GOT3 (cell line): ENCODE measurements around the gene AKR1D1.
"Not testable (repeated sequence)": the region's sequence is repeated elsewhere in the genome, so short reads cannot be mapped to it uniquely, and the experiment has no call there.

Source experiments
- DNase-seq: peaks from one replicate; lab custom pipeline; 2025; ENCODE audit warnings: mixed read lengths; lab: John Stamatoyannopoulos, UW

The AKR1D1 gene

GRCh38 chr7:138122162-138122561, 45.9 kb downstream of the AKR1D1 start:
- DNase-seq, result no peak

GRCh38 chr7:138125119-138125518, 48.9 kb downstream of the AKR1D1 start:
- DNase-seq, result no peak

- no peak for DNase-seq
These were observed 49.4 kb downstream of the AKR1D1 start for GRCh38 chr7:138125598-138126111.

- no peak for DNase-seq
These were observed 50.7 kb downstream of the AKR1D1 start for GRCh38 chr7:138126928-138127327.

GRCh38 chr7:138127996-138128395, 51.7 kb downstream of the AKR1D1 start:
- DNase-seq, result no peak

DNA sequence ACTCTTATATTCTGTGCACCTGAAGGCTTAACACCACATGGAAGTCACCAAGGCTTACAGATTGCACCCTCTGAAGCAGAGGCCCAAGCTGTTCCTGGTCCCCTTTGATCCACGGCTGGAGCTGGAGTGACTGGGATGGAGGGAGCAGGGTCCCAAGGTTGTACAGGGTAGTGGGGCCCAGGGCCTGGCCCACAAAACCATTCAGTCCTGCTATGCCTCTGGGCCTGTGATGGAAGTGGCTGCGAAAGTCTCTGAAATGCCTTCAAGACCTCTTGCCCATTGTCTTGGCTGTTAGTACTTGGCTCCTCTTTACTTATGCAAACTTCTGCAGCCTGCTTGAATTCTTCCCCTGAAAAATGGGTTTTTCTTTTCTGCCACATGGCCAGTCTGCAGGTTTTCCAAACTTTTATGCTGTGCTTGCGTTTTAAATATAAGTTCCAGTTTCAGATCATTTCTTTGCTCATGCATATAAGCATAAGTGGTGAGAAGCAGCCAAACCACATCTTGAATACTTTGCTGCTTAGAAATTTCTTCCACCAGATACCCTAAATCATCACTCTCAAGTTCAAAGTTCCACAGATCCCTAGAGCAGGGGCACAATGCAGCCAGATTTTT, 53.4 kb downstream of the AKR1D1 start:
- no peak for DNase-seq

GRCh38 chr7:138137423-138138171, 61.3 kb downstream of the AKR1D1 start:
- DNase-seq, result no peak

- DNase-seq, result no peak
These were observed 62.0 kb downstream of the AKR1D1 start for GRCh38 chr7:138138244-138138643.

DNA sequence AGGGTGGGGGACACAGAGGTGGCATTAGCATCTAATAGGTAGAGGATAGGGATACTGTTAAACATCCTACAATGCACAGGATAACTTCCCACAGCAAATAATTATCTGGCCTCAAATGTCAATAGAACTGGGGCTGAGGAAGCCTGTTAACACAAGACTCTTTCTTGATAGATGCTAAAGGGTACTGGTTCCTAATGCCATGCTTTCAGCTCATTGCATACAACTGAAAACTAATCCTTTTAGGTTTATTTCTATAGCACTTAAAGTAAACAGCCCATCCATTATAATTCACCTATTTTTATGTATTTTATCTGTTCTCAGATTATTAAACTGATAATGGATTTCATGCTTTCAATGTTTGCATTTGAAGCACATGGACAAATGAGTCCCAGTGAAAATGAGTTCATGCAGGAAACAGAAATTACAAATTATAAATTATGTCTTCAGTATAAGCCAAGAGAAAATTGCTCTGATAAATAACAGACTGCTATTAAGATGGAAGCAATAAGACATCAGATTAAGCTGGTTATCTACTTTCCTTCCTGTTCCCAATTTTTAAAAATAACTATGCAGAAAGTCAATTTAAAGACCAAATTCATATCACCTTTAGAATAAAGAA, 66.4 kb downstream of the AKR1D1 start:
- no peak for DNase-seq

- no peak for DNase-seq
These were observed 68.7 kb downstream of the AKR1D1 start for GRCh38 chr7:138144958-138145357.

GRCh38 chr7:138146221-138146620, 70.0 kb downstream of the AKR1D1 start:
- DNase-seq, result not testable (repeated sequence)

DNA sequence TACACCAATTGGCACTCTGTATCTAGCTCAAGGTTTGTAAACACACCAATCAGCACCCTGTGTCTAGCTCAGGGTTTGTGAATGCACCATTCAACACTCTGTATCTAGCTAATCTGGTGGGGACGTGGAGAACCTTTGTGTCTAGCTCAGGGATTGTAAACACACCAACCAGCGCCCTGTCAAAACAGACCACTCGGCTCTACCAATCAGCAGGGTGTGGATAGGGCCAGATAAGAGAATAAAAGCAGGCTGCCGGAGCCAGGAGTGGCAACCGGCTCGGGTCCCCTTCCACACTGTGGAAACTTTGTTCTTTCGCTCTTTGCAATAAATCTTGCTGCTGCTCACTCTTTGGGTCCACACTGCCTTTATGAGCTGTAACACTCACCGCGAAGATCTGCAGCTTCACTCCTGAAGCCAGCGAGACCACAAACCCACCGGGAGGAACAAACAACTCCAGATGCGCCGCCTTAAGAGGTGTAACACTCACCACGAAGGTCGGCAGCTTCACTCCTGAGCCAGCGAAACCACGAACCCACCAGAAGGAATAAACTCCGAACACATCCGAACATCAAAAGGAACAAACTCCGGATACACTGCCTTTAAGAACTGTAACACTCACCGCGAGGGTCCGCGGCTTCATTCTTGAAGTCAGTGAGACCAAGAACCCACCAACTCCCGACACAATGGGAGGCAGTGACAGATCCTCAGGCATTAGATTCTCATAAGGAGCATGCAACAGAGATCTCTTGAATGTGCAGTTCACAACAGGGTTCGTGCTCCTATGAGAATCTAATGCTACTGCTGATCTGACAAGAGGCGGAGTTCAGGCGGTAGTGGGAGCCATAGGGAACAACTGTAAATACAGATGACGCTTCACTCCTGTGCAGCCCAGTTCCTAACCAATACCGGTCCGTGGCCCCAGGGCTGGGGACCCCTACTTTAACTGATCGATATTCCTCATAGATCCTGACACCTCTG, 70.8 kb downstream of the AKR1D1 start:
- not testable (repeated sequence) for DNase-seq

- no peak for DNase-seq
These were observed 75.7 kb downstream of the AKR1D1 start for GRCh38 chr7:138151731-138152577.

DNA sequence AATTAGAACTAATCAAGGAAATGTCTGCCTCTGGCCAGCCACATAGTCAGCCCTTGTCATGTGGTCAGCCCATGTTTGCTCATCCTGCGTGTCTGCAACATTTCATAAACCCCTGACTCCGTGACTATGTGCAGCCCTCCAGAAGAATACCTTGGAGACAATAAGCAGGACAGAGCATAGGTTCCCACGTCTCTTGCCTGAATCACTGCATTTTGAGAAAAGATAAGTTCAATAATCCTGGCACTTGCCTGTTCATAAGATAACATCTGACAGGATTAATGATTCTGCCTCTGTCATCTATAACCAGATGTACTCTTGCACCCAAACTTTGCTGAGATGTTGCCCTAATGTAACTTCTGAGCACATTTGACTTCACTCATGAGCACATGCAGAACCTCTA, 78.4 kb downstream of the AKR1D1 start:
- no peak for DNase-seq

DNA sequence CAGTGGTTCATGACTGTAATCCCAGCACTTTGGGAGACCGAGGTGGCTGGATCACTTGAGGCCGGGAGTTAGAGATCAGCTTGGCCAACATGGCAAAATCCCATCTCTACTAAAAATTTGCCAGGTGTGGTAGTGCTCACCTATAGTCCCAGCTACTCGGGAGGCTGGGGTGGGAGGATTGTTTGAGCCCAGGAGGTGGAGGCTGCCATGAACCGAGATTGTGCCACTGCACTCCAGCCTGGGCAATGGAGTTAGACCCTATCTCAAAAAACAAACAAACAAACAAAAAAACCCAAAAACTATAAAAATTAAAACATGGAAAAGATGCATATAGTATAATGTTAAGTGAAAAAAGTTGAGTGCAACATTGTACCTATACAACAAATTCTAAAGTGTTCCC, 81.4 kb downstream of the AKR1D1 start:
- no peak for DNase-seq

DNA sequence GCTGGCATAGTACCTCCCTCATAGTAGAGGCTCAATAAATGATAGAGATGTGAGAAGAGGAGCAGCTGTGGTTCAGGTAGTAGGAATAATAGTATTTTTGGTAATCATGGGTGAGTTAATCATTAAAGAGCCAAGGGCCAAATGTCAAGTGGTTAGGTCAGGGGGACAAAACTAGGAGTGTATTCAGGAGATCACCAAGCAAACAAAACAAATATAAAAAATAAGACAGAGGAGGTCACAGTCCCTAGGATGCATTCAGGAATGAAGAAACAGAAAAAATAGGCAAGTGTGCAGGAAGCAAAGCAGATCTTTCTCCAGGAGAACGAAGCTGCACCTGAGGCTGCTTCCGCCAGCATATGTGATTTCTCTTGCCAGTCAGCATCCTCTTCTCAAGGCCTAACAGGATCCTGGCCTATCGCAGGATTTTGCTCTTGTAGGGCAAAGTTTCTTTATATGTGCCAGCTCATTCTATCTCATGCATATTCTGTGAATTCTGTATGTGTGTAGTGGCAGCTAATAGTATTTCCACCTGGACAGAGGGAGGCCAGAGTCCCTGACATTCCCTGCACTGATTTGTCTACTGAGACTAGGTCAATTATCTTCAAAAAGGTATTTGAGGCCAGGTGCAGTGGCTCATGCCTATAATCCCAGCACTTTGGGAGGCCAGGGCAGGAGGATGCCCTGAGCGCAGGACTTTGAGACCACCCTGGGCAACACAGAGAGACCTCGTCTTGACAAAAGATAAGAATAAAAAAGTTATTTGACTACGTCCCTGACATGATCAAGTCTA, 82.7 kb downstream of the AKR1D1 start:
- no peak for DNase-seq

GRCh38 chr7:138161600-138162081, 85.4 kb downstream of the AKR1D1 start:
- peak; percentile 25 for DNase-seq

- no peak for DNase-seq
These were observed 86.0 kb downstream of the AKR1D1 start for GRCh38 chr7:138162236-138162635.

DNA sequence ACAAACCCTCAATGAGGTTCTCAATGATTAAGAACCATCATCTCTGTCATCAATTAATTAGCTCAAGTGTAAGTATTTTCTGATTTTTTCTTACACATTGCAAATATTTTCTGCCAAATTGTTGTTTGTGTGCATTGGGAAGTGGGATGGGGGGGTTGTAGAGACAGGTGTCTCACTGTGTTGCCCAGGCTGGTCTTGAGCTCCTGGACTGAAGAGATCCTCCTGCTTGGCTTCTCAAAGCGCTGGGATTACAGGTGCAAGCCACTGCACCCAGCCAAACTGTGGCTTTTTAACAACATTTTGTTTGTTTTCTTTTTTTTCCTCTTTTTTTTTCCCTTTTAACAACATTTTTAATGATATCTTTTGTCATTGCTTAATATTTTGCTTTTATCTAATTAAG, 87.5 kb downstream of the AKR1D1 start:
- DNase-seq, result no peak

- DNase-seq, result no peak
These were observed 88.5 kb downstream of the AKR1D1 start for GRCh38 chr7:138164804-138165203.
